GM12891 (cell line): Measurements from ENCODE around the gene NEDD4L.

ENCODE experiments used
- PAX5 ChIP-seq: IDR thresholded peaks from 2 replicates; pipeline ENCODE4 v1.6.1; 2011; ENCODE audit warnings: low read length, moderate library complexity, mild to moderate bottlenecking; ENCODE audit not compliant: insufficient read depth, severe bottlenecking
- POLR2A ChIP-seq: IDR thresholded peaks from 2 replicates; pipeline ENCODE4 v1.6.1; 2011; ENCODE audit warnings: low read depth, low read length, control low read depth
- POLR2AphosphoS5 ChIP-seq: IDR thresholded peaks from 2 replicates; pipeline ENCODE4 v1.6.1; 2011; ENCODE audit warnings: low read depth, low read length, control low read depth
- TAF1 ChIP-seq: IDR thresholded peaks from 2 replicates; pipeline ENCODE4 v1.6.1; 2011; ENCODE audit warnings: low read depth, low read length, control low read depth

- TF ChIP-seq POLR2AphosphoS5 = no peak
- no peak for TF ChIP-seq POLR2A
- TF ChIP-seq TAF1 = no peak
- no peak for TF ChIP-seq PAX5
Observed at GRCh38 chr18:58229162-58229561, 185.1 kb downstream of the NEDD4L start.
